ENCODE data around the gene MRPL40. TPM values are rescaled to one million over a fixed set of nuclear protein-coding genes. Genes with fewer than 3 reads are reported as not detected.

Gene MRPL40
- total and polyA plus RNA-seq, 2 of the 13 experiments (the other 11 are each of a cell fraction or from before 2014, with no cell fraction given): 42.7 to 79.7 TPM

DNA sequence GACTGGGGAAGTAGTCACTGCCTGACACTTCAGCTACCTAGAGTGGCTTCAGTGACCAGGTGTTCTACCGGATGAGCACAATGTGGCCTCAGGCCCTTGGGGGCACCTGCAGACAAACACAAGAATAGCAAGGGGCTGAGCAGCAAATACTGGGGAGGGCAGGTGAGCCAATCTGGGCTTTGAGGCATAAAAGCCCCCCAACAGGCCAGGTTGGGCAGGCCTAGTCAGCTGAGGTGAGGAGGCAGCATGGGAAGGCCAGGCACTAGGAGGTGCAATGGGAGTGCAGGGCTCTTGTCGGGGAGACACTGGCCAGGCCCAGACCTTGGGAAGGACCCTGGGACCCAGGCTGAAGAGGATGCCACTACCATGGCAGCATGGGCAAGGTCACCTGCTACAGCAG is 37.7 kb downstream of the MRPL40 start:
- DNase-seq (ENCODE audit: low spot score) (no peak), ATAC-seq (no peak), FAIRE-seq (no peak)
- in situ Hi-C loops (cut with HindIII; ENCODE audit: extremely low pct_ligation_motif_present, low pct_unique_long_range_greater_than_20kb): loop anchor here (10.0 kb wide), 1 partner anchor 175 kb away; the partner anchor contains the start of gene CLTCL1
- no peak for TF ChIP-seq MATR3 (CRISPR knock-in tag; IDR thresholded peaks at IDR 0.05)
- TF ChIP-seq ZKSCAN5 (CRISPR knock-in tag; IDR thresholded peaks at IDR 0.05): no peak
- TF ChIP-seq CBFB (CRISPR knock-in tag; IDR thresholded peaks at IDR 0.05): no peak
- no peak for TF ChIP-seq ZNF136 (CRISPR knock-in tag; IDR thresholded peaks at IDR 0.05; ENCODE audit: low read depth)
- TF ChIP-seq, protein P1, sequence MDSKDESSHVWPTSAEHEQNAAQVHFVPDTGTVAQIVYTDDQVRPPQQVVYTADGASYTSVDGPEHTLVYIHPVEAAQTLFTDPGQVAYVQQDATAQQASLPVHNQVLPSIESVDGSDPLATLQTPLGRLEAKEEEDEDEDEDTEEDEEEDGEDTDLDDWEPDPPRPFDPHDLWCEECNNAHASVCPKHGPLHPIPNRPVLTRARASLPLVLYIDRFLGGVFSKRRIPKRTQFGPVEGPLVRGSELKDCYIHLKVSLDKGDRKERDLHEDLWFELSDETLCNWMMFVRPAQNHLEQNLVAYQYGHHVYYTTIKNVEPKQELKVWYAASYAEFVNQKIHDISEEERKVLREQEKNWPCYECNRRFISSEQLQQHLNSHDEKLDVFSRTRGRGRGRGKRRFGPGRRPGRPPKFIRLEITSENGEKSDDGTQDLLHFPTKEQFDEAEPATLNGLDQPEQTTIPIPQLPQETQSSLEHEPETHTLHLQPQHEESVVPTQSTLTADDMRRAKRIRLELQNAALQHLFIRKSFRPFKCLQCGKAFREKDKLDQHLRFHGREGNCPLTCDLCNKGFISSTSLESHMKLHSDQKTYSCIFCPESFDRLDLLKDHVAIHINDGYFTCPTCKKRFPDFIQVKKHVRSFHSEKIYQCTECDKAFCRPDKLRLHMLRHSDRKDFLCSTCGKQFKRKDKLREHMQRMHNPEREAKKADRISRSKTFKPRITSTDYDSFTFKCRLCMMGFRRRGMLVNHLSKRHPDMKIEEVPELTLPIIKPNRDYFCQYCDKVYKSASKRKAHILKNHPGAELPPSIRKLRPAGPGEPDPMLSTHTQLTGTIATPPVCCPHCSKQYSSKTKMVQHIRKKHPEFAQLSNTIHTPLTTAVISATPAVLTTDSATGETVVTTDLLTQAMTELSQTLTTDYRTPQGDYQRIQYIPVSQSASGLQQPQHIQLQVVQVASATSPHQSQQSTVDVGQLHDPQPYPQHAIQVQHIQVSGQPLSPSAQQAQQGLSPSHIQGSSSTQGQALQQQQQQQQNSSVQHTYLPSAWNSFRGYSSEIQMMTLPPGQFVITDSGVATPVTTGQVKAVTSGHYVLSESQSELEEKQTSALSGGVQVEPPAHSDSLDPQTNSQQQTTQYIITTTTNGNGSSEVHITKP (CRISPR knock-in tag; IDR thresholded peaks at IDR 0.05; ENCODE audit: low read depth): no peak
- no peak for TF ChIP-seq POLR2A (IDR thresholded peaks at IDR 0.05; ENCODE audit: insufficient read depth in 1 of 2, low read depth in 2 of 2, low read length in 2 of 2)
- TF ChIP-seq KAT7 (CRISPR knock-in tag; IDR thresholded peaks at IDR 0.05; ENCODE audit: borderline replicate concordance): no peak
- TF ChIP-seq ZSCAN25 (CRISPR knock-in tag; IDR thresholded peaks at IDR 0.05): no peak
- TF ChIP-seq KDM4B (CRISPR knock-in tag; IDR thresholded peaks at IDR 0.05): no peak
- no peak for TF ChIP-seq HES4 (CRISPR knock-in tag; IDR thresholded peaks at IDR 0.05; ENCODE audit: borderline replicate concordance)
- no peak for TF ChIP-seq FIP1L1 (IDR thresholded peaks at IDR 0.05; ENCODE audit: borderline replicate concordance, insufficient read depth, low read depth, low read length)
- Histone ChIP-seq H3K4me3 (replicated peaks in 1 of 3; ENCODE audit: insufficient read depth in 1 of 3, low read depth in 2 of 3, low read length in 3 of 3) (no peak overlapping the region), H4K20me1 (ENCODE audit: insufficient read depth, low read length) (no peaks in the 10 kb centered on the region), H3K27ac (ENCODE audit: extremely low read length, insufficient read depth, low read length) (no peak overlapping the region), H3K9me3 (ENCODE audit: low read length) (no peaks in the 10 kb centered on the region), H3K27me3 (ENCODE audit: control insufficient read depth in 1 of 2, insufficient read depth in 2 of 2, low read length in 2 of 2) (no peaks in the 10 kb centered on the region), H3K36me3 (replicated peaks in 1 of 2; ENCODE audit: control insufficient read depth in 1 of 2, insufficient read depth in 2 of 2, low read length in 2 of 2) (peaks cover 33 to 94% of the 10 kb centered on the region in 2 experiments), H3K79me2 (ENCODE audit: insufficient read depth, low read length) (peaks cover 8% of the 10 kb centered on the region), H3K4me2 (ENCODE audit: low read depth, low read length) (no peak overlapping the region), H3K9ac (ENCODE audit: insufficient read depth, low read depth, low read length) (no peak overlapping the region), H3K4me1 (ENCODE audit: insufficient read depth, low read length) (no peaks in the 10 kb centered on the region), H2AFZ (ENCODE audit: low read length) (no peak overlapping the region)
- CTCF ChIA-PET (ENCODE audit: low intra/inter-chr PET ratio, low total read pairs): no interaction called here
- BruUV-seq (replicated peaks): no TSS peak
- POLR2A ChIA-PET: no interaction called here
- WGBS (ENCODE audit: low lambda C conversion rate): 93% methylated on average over 2 of the region's 2 CpGs
- intact Hi-C loops (cut with micrococcal nuclease; ENCODE audit: unreplicated experiment): loop anchor here (10.0 kb wide), 2 partner anchors 165 kb away; no protein-coding TSS in a partner anchor
